ENCODE measurements around the gene CDS1. TPM values are rescaled to one million over a fixed set of nuclear protein-coding genes. Genes with fewer than 3 reads are reported as not detected.
A peak's percentile ranks its signal among the peaks of the same experiment; 100 is the strongest.

The CDS1 gene
- total and polyA plus RNA-seq, 2 experiments from 2014 or later: 0.04 TPM; not detected in 1

DNA sequence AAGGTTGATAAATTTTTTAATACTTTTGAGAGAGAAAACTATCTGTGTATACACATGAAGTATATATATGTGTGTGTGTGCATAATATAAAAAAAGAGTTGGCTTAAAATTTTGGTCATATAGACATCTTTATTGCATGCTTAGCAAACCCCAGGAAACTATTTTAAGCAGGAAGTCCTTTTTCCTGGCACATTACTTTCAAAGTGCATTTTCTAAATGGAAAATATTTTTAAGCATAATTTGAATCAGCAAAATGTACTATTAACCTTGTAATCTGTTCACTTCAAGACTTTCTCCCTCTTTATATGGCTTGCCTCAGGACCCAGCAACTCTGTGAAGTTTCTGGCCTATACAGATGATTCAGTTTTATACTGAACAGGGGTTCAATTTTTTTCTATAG lies 106.3 kb downstream of the CDS1 start:
- H3K79me2 ChIP-seq (ENCODE audit: insufficient read depth): no peaks in the 10 kb centered on the region
- H3K4me2 ChIP-seq (ENCODE audit: unreplicated experiment): no peak overlapping the region
- no peaks in the 10 kb centered on the region for H3K9me2 ChIP-seq (ENCODE audit: insufficient read depth)
- in situ Hi-C loops (cut with MboI): no loop called here
- no peak overlapping the region for H3K27ac ChIP-seq
- peaks cover 40% of the 10 kb centered on the region for H3K36me3 ChIP-seq (ENCODE audit: low read depth)
- no peaks in the 10 kb centered on the region for H3K27me3 ChIP-seq (replicated peaks; ENCODE audit: insufficient read depth)
- peaks cover 40% of the 10 kb centered on the region for H3F3A ChIP-seq (ENCODE audit: insufficient read depth)
- TF ChIP-seq EZH2phosphoT487 (IDR thresholded peaks at IDR 0.05; ENCODE audit: insufficient read depth, low read depth): no peak
- no peak for TF ChIP-seq EZH2 (IDR thresholded peaks at IDR 0.05; ENCODE audit: insufficient read depth, poor library complexity, severe bottlenecking)
- no peak overlapping the region for H3K4me3 ChIP-seq
- peaks cover 4% of the 10 kb centered on the region; the same call in 1 of the 2 replicates for H4K20me1 ChIP-seq (ENCODE audit: insufficient read depth)
- H3K9ac ChIP-seq: no peak overlapping the region
- no peaks in the 10 kb centered on the region for H3K9me3 ChIP-seq (ENCODE audit: low read depth)
- H3K4me1 ChIP-seq (ENCODE audit: insufficient read depth): peaks cover 23% of the 10 kb centered on the region
- no peak for DNase-seq
- no peak overlapping the region for H2AFZ ChIP-seq

DNA sequence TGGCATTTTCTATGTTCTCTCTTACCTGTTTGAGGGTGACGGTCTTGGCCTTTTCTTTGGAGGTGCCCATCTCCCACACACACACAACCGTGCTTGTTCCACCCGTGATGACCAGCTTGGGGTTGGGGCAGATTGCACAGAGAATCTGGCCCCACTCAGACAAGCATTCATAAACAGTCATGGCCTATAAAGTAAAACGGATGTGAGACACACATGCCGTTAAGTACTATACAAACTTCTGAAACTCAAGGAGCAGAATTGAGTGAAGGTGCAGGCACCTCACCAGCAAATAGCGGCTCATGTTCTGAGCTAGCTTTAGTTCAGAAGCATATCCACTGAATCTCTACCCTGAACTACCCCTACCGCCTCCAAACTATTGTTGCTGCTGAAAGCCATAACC lies 107.6 kb downstream of the CDS1 start:
- in situ Hi-C loops (cut with MboI): no loop called here
- DNase-seq: peak; percentile 1
- Histone ChIP-seq H3K9me3 (ENCODE audit: low read depth) (no peaks in the 10 kb centered on the region), H3K4me3 (peak overlapping the region; percentile 44), H4K20me1 (ENCODE audit: insufficient read depth) (peaks cover 4% of the 10 kb centered on the region; the same call in 1 of the 2 replicates), H3K36me3 (ENCODE audit: low read depth) (peaks cover 42% of the 10 kb centered on the region), H3K9me2 (ENCODE audit: insufficient read depth) (no peaks in the 10 kb centered on the region), H3K4me1 (ENCODE audit: insufficient read depth) (peaks cover 23% of the 10 kb centered on the region), H3K4me2 (ENCODE audit: unreplicated experiment) (peak overlapping the region; percentile 78), H3K79me2 (ENCODE audit: insufficient read depth) (no peaks in the 10 kb centered on the region), H3K27me3 (replicated peaks; ENCODE audit: insufficient read depth) (no peaks in the 10 kb centered on the region), H3K27ac (peak overlapping the region; percentile 66), H3F3A (ENCODE audit: insufficient read depth) (peaks cover 40% of the 10 kb centered on the region), H3K9ac (peak overlapping the region; percentile 5; the same call in 1 of the 2 replicates), H2AFZ (no peak overlapping the region)
- 91 to 96% methylated on average over 7 of the region's 7 CpGs for WGBS, 2 experiments (ENCODE audit: low coverage in 1 of 2, low lambda C conversion rate in 2 of 2, missing lambda C conversion rate in 2 of 2)
- no peak for TF ChIP-seq EZH2 (IDR thresholded peaks at IDR 0.05; ENCODE audit: insufficient read depth, poor library complexity, severe bottlenecking)
- TF ChIP-seq EZH2phosphoT487 (IDR thresholded peaks at IDR 0.05; ENCODE audit: insufficient read depth, low read depth): no peak

DNA sequence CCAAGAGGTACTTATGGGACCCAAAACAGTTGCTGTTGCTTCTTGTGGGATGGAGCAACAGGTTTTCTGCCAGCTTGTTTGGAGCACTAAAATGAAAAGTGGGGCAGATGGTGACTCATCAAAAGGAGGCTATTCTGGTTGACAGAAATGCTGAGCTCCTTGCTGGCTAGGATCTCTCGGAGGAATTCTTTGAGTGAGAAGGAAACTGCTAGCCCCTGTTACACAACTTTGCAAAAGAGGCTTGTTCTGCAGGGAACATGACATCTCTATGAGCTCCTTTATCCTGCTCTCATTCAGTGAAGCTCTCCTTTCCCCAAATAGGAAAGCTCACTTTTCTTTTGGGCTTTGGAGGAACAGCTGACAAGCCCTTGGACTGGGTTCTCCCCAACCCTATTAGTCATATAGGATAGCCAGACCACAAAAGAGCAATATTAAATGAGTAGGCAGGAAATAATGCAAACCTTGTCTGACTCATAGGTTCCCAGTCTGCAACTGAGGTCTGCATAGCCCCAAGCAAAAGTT lies 108.3 kb downstream of the CDS1 start:
- Histone ChIP-seq H2AFZ (no peak overlapping the region), H3K36me3 (ENCODE audit: low read depth) (peaks cover 49% of the 10 kb centered on the region), H4K20me1 (ENCODE audit: insufficient read depth) (peaks cover 4% of the 10 kb centered on the region; the same call in 1 of the 2 replicates), H3K9me3 (ENCODE audit: low read depth) (no peaks in the 10 kb centered on the region), H3K79me2 (ENCODE audit: insufficient read depth) (no peaks in the 10 kb centered on the region), H3K4me1 (ENCODE audit: insufficient read depth) (peaks cover 23% of the 10 kb centered on the region), H3K9ac (peak overlapping the region; percentile 5; the same call in 1 of the 2 replicates), H3K4me2 (ENCODE audit: unreplicated experiment) (peak overlapping the region; percentile 78), H3K4me3 (peak overlapping the region; percentile 44), H3K27me3 (replicated peaks; ENCODE audit: insufficient read depth) (no peaks in the 10 kb centered on the region), H3F3A (ENCODE audit: insufficient read depth) (peaks cover 40% of the 10 kb centered on the region), H3K27ac (peak overlapping the region; percentile 66), H3K9me2 (ENCODE audit: insufficient read depth) (no peaks in the 10 kb centered on the region)
- 0% methylated on average over 1 of the region's 1 CpG for WGBS, 2 experiments (ENCODE audit: low coverage in 1 of 2, low lambda C conversion rate in 2 of 2, missing lambda C conversion rate in 2 of 2)
- TF ChIP-seq EZH2phosphoT487 (IDR thresholded peaks at IDR 0.05; ENCODE audit: insufficient read depth, low read depth) (no peak), EZH2 (IDR thresholded peaks at IDR 0.05; ENCODE audit: insufficient read depth, poor library complexity, severe bottlenecking) (no peak)
- DNase-seq: peak; percentile 94
- in situ Hi-C loops (cut with MboI): no loop called here

DNA sequence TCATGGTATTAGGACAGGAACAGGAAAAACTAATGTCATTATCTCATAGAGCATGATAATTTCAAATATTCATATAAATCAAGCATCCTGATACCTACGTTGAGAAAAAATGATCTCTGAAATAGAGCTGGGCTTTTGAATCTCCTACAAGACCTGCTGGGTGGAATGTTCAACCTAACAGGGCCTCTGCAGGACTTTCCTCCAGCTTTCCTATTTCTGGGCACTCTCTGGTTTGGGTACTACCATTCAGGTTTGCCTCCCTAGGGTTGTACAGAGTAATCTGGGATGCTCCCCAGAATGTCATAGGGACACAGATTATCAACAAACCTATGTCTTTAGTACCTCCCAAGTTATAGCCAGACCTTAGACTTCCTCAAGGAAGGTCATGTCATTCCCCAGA lies 108.9 kb downstream of the CDS1 start:
- WGBS, 2 experiments (ENCODE audit: low coverage in 1 of 2, low lambda C conversion rate in 2 of 2, missing lambda C conversion rate in 2 of 2): 54 to 55% methylated on average over 1 of the region's 1 CpG
- no peak for TF ChIP-seq EZH2 (IDR thresholded peaks at IDR 0.05; ENCODE audit: insufficient read depth, poor library complexity, severe bottlenecking)
- TF ChIP-seq EZH2phosphoT487 (IDR thresholded peaks at IDR 0.05; ENCODE audit: insufficient read depth, low read depth): no peak

More for the DNA sequence above, 108.9 kb downstream of the CDS1 start:
- no peak overlapping the region for H3K9ac ChIP-seq
- H3K4me3 ChIP-seq: no peak overlapping the region
- H3K79me2 ChIP-seq (ENCODE audit: insufficient read depth): no peaks in the 10 kb centered on the region
- no peaks in the 10 kb centered on the region for H3K9me2 ChIP-seq (ENCODE audit: insufficient read depth)
- H3K27ac ChIP-seq: peak overlapping the region; percentile 66
- H2AFZ ChIP-seq: no peak overlapping the region
- peaks cover 40% of the 10 kb centered on the region for H3F3A ChIP-seq (ENCODE audit: insufficient read depth)
- H3K36me3 ChIP-seq (ENCODE audit: low read depth): peaks cover 53% of the 10 kb centered on the region
- H4K20me1 ChIP-seq (ENCODE audit: insufficient read depth): peaks cover 4% of the 10 kb centered on the region; the same call in 1 of the 2 replicates
- DNase-seq: peak; percentile 2
- no peaks in the 10 kb centered on the region for H3K9me3 ChIP-seq (ENCODE audit: low read depth)
- H3K27me3 ChIP-seq (replicated peaks; ENCODE audit: insufficient read depth): no peaks in the 10 kb centered on the region
- peaks cover 23% of the 10 kb centered on the region for H3K4me1 ChIP-seq (ENCODE audit: insufficient read depth)
- H3K4me2 ChIP-seq (ENCODE audit: unreplicated experiment): peak overlapping the region; percentile 78
- in situ Hi-C loops (cut with MboI): no loop called here
